ENCODE data around the gene LEMD2.

- no peak for TF ChIP-seq CTCF (IDR thresholded peaks at IDR 0.05)
- no peak for TF ChIP-seq POLR2A (IDR thresholded peaks at IDR 0.05)
Measured at GRCh38 chr6:33801611-33802010, 12.7 kb upstream of the LEMD2 start.

Measured in thyroid gland (tissue), 4 donors.